Gastroesophageal sphincter (tissue), 4 donors: Measurements from ENCODE around the gene TSPAN32. TPM values are rescaled to one million over a fixed set of nuclear protein-coding genes. Genes with fewer than 3 reads are reported as not detected.

Source experiments
- ATAC-seq: fragments of 150-250 bp; one replicate; pipeline ENCODE4 v1.9.1; 2016; ENCODE audit warnings: mild to moderate bottlenecking, moderate library complexity
- H3K27ac ChIP-seq, 4 donors: fragments of 200-600 bp; sonication (generic) in 3 of 4; 1 replicate in 3 of 4; 2 replicates in 1 of 4; pipeline ENCODE4 v1.5.1; 2016 to 2019
- H3K27me3 ChIP-seq: fragments of 200-600 bp; sonication (generic); one replicate; pipeline ENCODE4 v1.5.1; 2019
- H3K36me3 ChIP-seq, 2 donors: fragments of 200-600 bp; sonication (generic); one replicate each; pipeline ENCODE4 v1.5.1; 2019; ENCODE audit warnings: control low read depth in 1 of 2
- H3K4me1 ChIP-seq, 3 donors: fragments of 200-600 bp; sonication (generic); 1 replicate in 2 of 3; 2 replicates in 1 of 3; pipeline ENCODE4 v1.5.1; 2016 to 2019; ENCODE audit warnings: control low read depth in 2 of 3
- H3K4me3 ChIP-seq, 2 donors: fragments of 200-600 bp; sonication (generic); one replicate each; pipeline ENCODE4 v1.5.1; 2019; ENCODE audit warnings: mild to moderate bottlenecking in 1 of 2, moderate library complexity in 1 of 2
- H3K9me3 ChIP-seq, 3 donors: fragments of 200-600 bp; sonication (generic); one replicate each; pipeline ENCODE4 v1.5.1; 2017 to 2019; ENCODE audit warnings: control low read depth in 2 of 3
- EP300 ChIP-seq: sonication (generic); formaldehyde crosslinking; IDR thresholded peaks from one replicate; pipeline ENCODE4 v1.6.1; 2017; ENCODE audit warnings: antibody characterized with exemption, mild to moderate bottlenecking
- POLR2A ChIP-seq, 2 donors: fragments of 450-650 bp; IDR thresholded peaks; one replicate each; pipeline ENCODE4 v1.6.1; 2017; ENCODE audit warnings: antibody characterized with exemption in 2 of 2, mild to moderate bottlenecking in 2 of 2, moderate library complexity in 1 of 2
- POLR2AphosphoS5 ChIP-seq: sonication (generic); formaldehyde crosslinking; IDR thresholded peaks from one replicate; pipeline ENCODE4 v1.6.1; 2017; ENCODE audit warnings: antibody characterized with exemption
- WGBS, 2 donors: methylation state at CpG; one replicate each; pipeline ENCODE4 v1.1.5; 2018; ENCODE audit warnings: low coverage in 1 of 2; 5-methylcytosine and 5-hydroxymethylcytosine counted together
- total RNA-seq, 4 donors: library from RNA; depleted of rRNA; stranded (reverse); fragments of >200 nt; gene quantifications; one replicate each; pipeline ENCODE4 v1.1.0, GENCODE V29; 2016
- TF ChIP-seq, protein P1 (sequence below), 4 experiments: fragments of 200-600 bp in 2 of 4; fragments of 450-650 bp in 2 of 4; sonication (generic) in 1 of 4; IDR thresholded peaks; one replicate each; pipeline ENCODE4 v1.5.1; 2017 to 2019; ENCODE audit warnings: antibody characterized with exemption in 4 of 4, mild to moderate bottlenecking in 2 of 4, moderate library complexity in 2 of 4

Gene TSPAN32
- total RNA-seq, 4 donors from 2014 or later = 0.62 to 3.6 (median 3.6) TPM; not detected in 1

DNA sequence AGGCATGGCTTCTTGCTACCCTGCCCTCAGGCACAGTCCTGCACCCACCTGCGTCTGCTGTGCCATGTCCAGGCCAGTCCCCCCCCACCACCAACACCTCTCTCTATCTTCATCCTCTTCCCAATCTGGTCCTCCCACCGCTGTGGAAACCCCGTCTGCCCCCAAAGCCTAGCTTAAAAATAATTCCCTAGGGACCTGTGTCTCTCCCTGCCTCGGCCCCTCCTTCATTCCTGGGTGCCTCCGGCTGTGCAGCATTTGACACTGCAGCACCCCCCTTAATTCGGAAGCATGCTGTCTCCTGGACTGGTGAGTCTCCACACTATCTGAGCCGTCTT, 28.9 kb upstream of the TSPAN32 start:
- no peak for ATAC-seq
- WGBS, 2 donors = 76 to 89% methylated on average over 3 to 4 of the region's 7 CpGs
- no peak overlapping the region for H3K4me3 ChIP-seq
- no peaks in the 10 kb centered on the region for H3K9me3 ChIP-seq
- no peaks in the 10 kb centered on the region for H3K36me3 ChIP-seq
- no peak for TF ChIP-seq EP300
- TF ChIP-seq POLR2AphosphoS5 = no peak
- no peak for TF ChIP-seq POLR2A (IDR thresholded peaks at IDR 0.05)
- TF ChIP-seq, protein P1, sequence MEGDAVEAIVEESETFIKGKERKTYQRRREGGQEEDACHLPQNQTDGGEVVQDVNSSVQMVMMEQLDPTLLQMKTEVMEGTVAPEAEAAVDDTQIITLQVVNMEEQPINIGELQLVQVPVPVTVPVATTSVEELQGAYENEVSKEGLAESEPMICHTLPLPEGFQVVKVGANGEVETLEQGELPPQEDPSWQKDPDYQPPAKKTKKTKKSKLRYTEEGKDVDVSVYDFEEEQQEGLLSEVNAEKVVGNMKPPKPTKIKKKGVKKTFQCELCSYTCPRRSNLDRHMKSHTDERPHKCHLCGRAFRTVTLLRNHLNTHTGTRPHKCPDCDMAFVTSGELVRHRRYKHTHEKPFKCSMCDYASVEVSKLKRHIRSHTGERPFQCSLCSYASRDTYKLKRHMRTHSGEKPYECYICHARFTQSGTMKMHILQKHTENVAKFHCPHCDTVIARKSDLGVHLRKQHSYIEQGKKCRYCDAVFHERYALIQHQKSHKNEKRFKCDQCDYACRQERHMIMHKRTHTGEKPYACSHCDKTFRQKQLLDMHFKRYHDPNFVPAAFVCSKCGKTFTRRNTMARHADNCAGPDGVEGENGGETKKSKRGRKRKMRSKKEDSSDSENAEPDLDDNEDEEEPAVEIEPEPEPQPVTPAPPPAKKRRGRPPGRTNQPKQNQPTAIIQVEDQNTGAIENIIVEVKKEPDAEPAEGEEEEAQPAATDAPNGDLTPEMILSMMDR (IDR thresholded peaks at IDR 0.05) = no peak
- H3K27me3 ChIP-seq = peaks cover 89% of the 10 kb centered on the region
- H3K27ac ChIP-seq = no peak overlapping the region
- peaks cover 0 to 31% (median 14%) of the 10 kb centered on the region in 3 donors for H3K4me1 ChIP-seq

DNA sequence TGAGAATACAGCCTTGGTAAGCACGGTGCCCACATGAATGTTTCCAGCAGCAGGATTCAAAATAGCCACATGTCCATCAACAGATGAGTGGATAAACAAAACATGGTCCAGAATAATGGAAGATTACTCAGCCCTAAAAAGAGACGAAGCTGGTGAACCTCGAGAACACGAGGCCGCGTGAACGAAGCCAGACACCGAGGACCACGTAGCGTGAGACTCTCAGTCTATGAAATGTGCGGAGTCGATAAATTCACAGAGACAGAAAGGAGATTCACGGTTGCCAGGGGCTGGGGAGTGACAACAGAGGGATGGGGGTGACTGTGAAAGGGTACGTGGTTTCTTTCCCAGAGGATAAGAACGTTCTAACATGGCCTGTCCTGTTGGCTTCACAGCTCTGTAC, 28.5 kb upstream of the TSPAN32 start:
- H3K27ac ChIP-seq = no peak overlapping the region
- H3K4me1 ChIP-seq = peaks cover 0 to 30% (median 14%) of the 10 kb centered on the region in 3 donors

DNA sequence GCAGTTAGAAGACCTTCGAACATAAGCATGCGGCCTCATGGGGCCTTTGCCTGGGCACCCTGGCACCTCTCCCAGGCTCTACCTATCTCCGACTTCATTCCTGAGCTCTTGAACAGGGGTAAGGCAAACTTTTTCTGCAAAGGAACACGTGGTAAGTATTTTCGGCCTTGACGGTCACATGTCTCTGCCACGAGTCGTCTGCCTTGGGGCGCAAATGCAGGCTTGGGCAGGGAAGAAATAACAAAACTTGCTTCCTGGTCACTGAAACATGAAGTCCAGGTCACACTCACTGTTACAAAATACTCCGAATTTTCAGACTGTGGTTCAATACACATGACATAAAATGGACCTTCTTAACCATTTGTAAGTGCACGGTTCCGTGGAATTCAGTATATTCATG, 28.0 kb upstream of the TSPAN32 start:
- H3K36me3 ChIP-seq = no peaks in the 10 kb centered on the region
- peaks cover 0 to 3% (median 0%) of the 10 kb centered on the region in 3 donors for H3K9me3 ChIP-seq
- no peak overlapping the region for H3K27ac ChIP-seq
- TF ChIP-seq POLR2AphosphoS5 (no peak), EP300 (no peak), POLR2A (IDR thresholded peaks at IDR 0.05) (no peak)
- TF ChIP-seq, protein P1 (IDR thresholded peaks at IDR 0.05) = no peak
- peaks cover 0 to 26% (median 13%) of the 10 kb centered on the region in 3 donors for H3K4me1 ChIP-seq
- 76 to 81% methylated on average over 5 to 11 of the region's 12 CpGs for WGBS, 2 donors
- H3K4me3 ChIP-seq = no peak overlapping the region
- no peak for ATAC-seq
- peaks cover 80% of the 10 kb centered on the region for H3K27me3 ChIP-seq

More for the DNA sequence above, 28.5 kb upstream of the TSPAN32 start:
- TF ChIP-seq EP300 = no peak
- no peak for TF ChIP-seq POLR2AphosphoS5
- no peak for TF ChIP-seq POLR2A (IDR thresholded peaks at IDR 0.05)
- TF ChIP-seq, protein P1 (IDR thresholded peaks at IDR 0.05) = no peak
- no peak overlapping the region for H3K4me3 ChIP-seq
- H3K27me3 ChIP-seq = peaks cover 85% of the 10 kb centered on the region
- no peaks in the 10 kb centered on the region for H3K36me3 ChIP-seq
- H3K9me3 ChIP-seq = no peaks in the 10 kb centered on the region
- no peak for ATAC-seq
- 14 to 76% methylated on average over 1 to 15 of the region's 15 CpGs for whole genome bisulfite sequencing, 2 donors

DNA sequence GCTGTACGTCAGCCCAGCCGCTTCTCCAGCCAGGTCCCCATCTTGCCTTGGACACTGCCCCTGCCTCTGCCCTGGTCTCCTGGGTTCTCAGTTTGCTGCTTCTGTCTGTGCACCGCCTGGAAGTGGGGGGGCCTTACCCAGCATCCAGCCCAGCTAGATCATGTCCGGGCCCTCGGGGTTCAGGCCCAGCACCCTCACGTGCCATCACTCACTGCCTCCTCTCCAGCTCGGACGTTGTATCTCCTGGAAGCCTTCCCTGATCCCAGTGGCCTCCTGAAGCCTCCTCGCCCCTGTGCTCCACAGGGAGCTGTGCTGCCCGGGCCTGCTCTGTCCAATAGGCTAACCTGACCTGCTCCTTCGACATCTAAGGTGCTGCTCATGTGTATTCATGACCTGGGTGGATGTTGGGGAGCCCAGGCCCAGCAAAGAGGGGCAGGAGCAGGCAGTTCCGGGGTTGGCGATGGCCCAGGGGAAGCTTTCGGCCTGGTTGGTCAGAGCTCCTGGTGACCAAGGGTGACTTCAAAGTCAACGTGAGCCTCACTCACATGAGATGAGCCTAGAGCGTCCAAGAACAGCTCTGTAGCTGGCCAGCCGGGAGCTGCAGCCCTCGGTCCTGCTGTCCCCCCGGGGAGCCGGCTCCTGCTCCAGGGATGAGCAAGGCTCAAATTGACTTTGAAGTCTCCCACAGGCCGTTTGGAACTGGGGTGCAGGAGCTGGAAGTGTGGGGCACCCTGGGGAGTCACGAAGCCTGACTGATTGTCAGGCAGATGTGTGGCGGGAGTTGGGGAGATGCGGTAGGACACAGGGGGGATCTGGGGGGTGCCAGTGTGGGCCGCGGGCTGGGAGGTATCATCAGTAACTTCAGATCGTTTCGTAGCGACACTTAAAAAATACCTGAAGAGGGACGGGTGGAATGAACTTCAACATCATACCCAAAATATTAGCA, 26.2 kb upstream of the TSPAN32 start:
- TF ChIP-seq, protein P1 (IDR thresholded peaks at IDR 0.05) = no peak
- Histone ChIP-seq H3K4me1 (peaks cover 0 to 7% (median 4%) of the 10 kb centered on the region in 3 donors), H3K4me3 (no peak overlapping the region), H3K36me3 (no peaks in the 10 kb centered on the region), H3K9me3 (peaks cover 0 to 18% (median 0%) of the 10 kb centered on the region in 3 donors), H3K27me3 (peaks cover 62% of the 10 kb centered on the region), H3K27ac (no peak overlapping the region)
- no peak for ATAC-seq
- WGBS, 2 donors = 66 to 88% methylated on average over 5 of the region's 30 CpGs
